Endothelial cell of umbilical vein (primary cell): ENCODE results near the gene ANGPTL7. TPM values are rescaled to one million over a fixed set of nuclear protein-coding genes. Genes with fewer than 3 reads are reported as not detected.

Source experiments
- BruUV-seq: library from RNA; stranded (reverse); fragments of 400-500 nt; replicated peaks from 2 replicates; lab custom pipeline; 2021; lab: Mats Ljungman, UMichigan
- CTCF ChIA-PET: fragments of 300-600, 350-600 bp; sonication (Branson Sonifier 250); formaldehyde crosslinking; loops from one replicate; lab custom pipeline; 2021; ENCODE audit warnings: antibody characterized with exemption, inconsistent platforms; lab: Charles Lee
- POLR2A ChIA-PET: fragments of 300-600, 350-600 bp; sonication (Branson Sonifier 250); formaldehyde crosslinking; loops from one replicate; lab custom pipeline; 2021; ENCODE audit warnings: antibody characterized with exemption, inconsistent platforms; lab: Charles Lee
- DNase-seq: peaks from one replicate; pipeline ENCODE4 v3.0.0-alpha.2; 2011; ENCODE audit warnings: low read depth, low spot score
- FAIRE-seq: peaks from 2 replicates; lab custom pipeline; 2011; peaks lifted over from hg19 to GRCh38; lab: Jason Lieb, UNC
- H2AFZ ChIP-seq: 2 replicates; pipeline ENCODE4 v1.6.0; 2012; ENCODE audit warnings: low read depth, low read length, control low read depth, inconsistent platforms
- H3K27ac ChIP-seq: 2 replicates; pipeline ENCODE4 v1.5.1; 2011; ENCODE audit warnings: low read depth, mild to moderate bottlenecking, control low read depth, low read length, moderate library complexity; ENCODE audit not compliant: insufficient read depth
- H3K27me3 ChIP-seq, 2 experiments: 2 replicates each; pipeline versions ENCODE4 v1.6.0 to v1.6.1; 2011; ENCODE audit warnings: low read length in 2 of 2, mixed read lengths in 1 of 2; ENCODE audit not compliant: control insufficient read depth in 2 of 2, insufficient read depth in 2 of 2
- H3K36me3 ChIP-seq, 2 experiments: 2 replicates in 1 of 2; 3 replicates in 1 of 2; pipeline ENCODE4 v1.5.1; 2011; ENCODE audit warnings: low read length in 2 of 2, mild to moderate bottlenecking in 1 of 2, moderate library complexity in 1 of 2; ENCODE audit not compliant: control insufficient read depth in 2 of 2, insufficient read depth in 2 of 2; ENCODE audit errors: extremely low read depth in 1 of 2
- H3K4me1 ChIP-seq: 3 replicates; pipeline ENCODE4 v1.5.1; 2011; ENCODE audit warnings: mild to moderate bottlenecking, low read length; ENCODE audit not compliant: control insufficient read depth, insufficient read depth; ENCODE audit errors: extremely low read depth
- H3K4me2 ChIP-seq: 2 replicates; pipeline ENCODE4 v1.6.1; 2011; ENCODE audit warnings: low read length, control low read depth, mixed read lengths; ENCODE audit not compliant: insufficient read depth
- H3K4me3 ChIP-seq, 3 experiments: fragments of 200-600 bp in 1 of 3; sonication (generic), shearing (Covaris generic) in 1 of 3; replicated peaks in 1 of 3; 2 replicates each; pipeline ENCODE4 v1.5.1; 2011 to 2016; ENCODE audit warnings: control low read depth in 3 of 3, low read length in 3 of 3, mild to moderate bottlenecking in 2 of 3, inconsistent platforms in 1 of 3, low read depth in 1 of 3, moderate library complexity in 1 of 3; ENCODE audit not compliant: insufficient read depth in 1 of 3
- H3K79me2 ChIP-seq: 2 replicates; pipeline ENCODE4 v1.6.0; 2012; ENCODE audit warnings: low read length, inconsistent platforms; ENCODE audit not compliant: control insufficient read depth, insufficient read depth
- H3K9ac ChIP-seq: replicated peaks from 2 replicates; pipeline ENCODE3; 2011; ENCODE audit warnings: low read length, control low read depth; ENCODE audit not compliant: insufficient read depth; ENCODE audit errors: extremely low read depth
- H3K9me1 ChIP-seq: replicated peaks from 3 replicates; pipeline ENCODE4 v1.6.0; 2011; ENCODE audit warnings: mild to moderate bottlenecking, low read length; ENCODE audit not compliant: control insufficient read depth, insufficient read depth; ENCODE audit errors: extremely low read depth
- H3K9me3 ChIP-seq: replicated peaks from 2 replicates; pipeline ENCODE4 v1.5.1; 2012; ENCODE audit warnings: low read length, inconsistent platforms; ENCODE audit not compliant: control insufficient read depth, insufficient read depth
- H4K20me1 ChIP-seq: replicated peaks from 2 replicates; pipeline ENCODE3; 2011; ENCODE audit warnings: mild to moderate bottlenecking, low read length; ENCODE audit not compliant: control insufficient read depth, insufficient read depth; ENCODE audit errors: extremely low read depth
- EZH2 ChIP-seq: IDR thresholded peaks from 2 replicates; pipeline ENCODE4 v1.6.1; 2012; ENCODE audit warnings: borderline replicate concordance, low read depth, mild to moderate bottlenecking, moderate library complexity, low read length, inconsistent platforms; ENCODE audit not compliant: severe bottlenecking
- GATA2 ChIP-seq: IDR thresholded peaks from 2 replicates; pipeline ENCODE4 v1.7.0; 2011; ENCODE audit warnings: low read depth, mild to moderate bottlenecking, moderate library complexity, mixed read lengths, low read length; ENCODE audit not compliant: insufficient read length, insufficient read depth
- MAX ChIP-seq: IDR thresholded peaks from 2 replicates; pipeline ENCODE4 v1.6.1; 2011; ENCODE audit not compliant: insufficient read depth, insufficient read length
- MYC ChIP-seq: IDR thresholded peaks from one replicate; pipeline ENCODE4 v1.6.1; 2011; ENCODE audit warnings: mild to moderate bottlenecking, low read depth, low read length
- POLR2AphosphoS5 ChIP-seq: IDR thresholded peaks from 2 replicates; pipeline ENCODE4 v1.6.1; 2012; ENCODE audit warnings: low read depth, mild to moderate bottlenecking, control low read depth, low read length, moderate library complexity; ENCODE audit not compliant: insufficient read depth
- dilution Hi-C: fragments of 300-500 bp; cut with MboI; formaldehyde crosslinking; loops from one replicate; pipeline ENCODE4 v1.15.0; 2019; ENCODE audit warnings: low sequenced_read_pairs; ENCODE audit not compliant: extremely low pct_ligation_motif_present
- intact Hi-C: fragments of 100-400 bp; cut with micrococcal nuclease; formaldehyde crosslinking; loops from one replicate; pipeline ENCODE4 v1.10.0; 2022
- polyA plus RNA-seq, 4 experiments: library from polyadenylated mRNA; depleted of rRNA in 3 of 4; stranded (reverse) in 3 of 4; unstranded in 1 of 4; fragments of >200 nt; gene quantifications; 2 replicates each; pipeline versions ENCODE4 v1.2.1 to v1.2.3, GENCODE V29; 2011 to 2012; ENCODE audit warnings: missing spikeins in 1 of 4
- total RNA-seq: library from RNA; stranded (reverse); gene quantifications from 2 replicates; pipeline ENCODE4 v1.2.3, GENCODE V29; 2021
- TF ChIP-seq, protein P1 (sequence below), 2 donors: IDR thresholded peaks; 1 replicate in 1 of 2; 2 replicates in 1 of 2; pipeline ENCODE4 v1.5.1; 2011; ENCODE audit warnings: low read length in 2 of 2, mild to moderate bottlenecking in 2 of 2, moderate library complexity in 2 of 2, control low read depth in 1 of 2, inconsistent platforms in 1 of 2, low read depth in 1 of 2; ENCODE audit not compliant: insufficient read depth in 1 of 2; ENCODE audit errors: extremely low read depth in 1 of 2

Gene ANGPTL7
- total and polyA plus RNA-seq, 2 donors (not counting 3 experiments of a cell fraction or from before 2014, with no cell fraction given) = not detected

GRCh38 chr1:11196945-11197344, 7.8 kb downstream of the ANGPTL7 start:
- dilution Hi-C loops = no loop called here
- no peaks in the 10 kb centered on the region for H4K20me1 ChIP-seq
- DNase-seq (peak; percentile 33), FAIRE-seq (no peak)
- no peak for TF ChIP-seq POLR2AphosphoS5
- TF ChIP-seq, protein P1, sequence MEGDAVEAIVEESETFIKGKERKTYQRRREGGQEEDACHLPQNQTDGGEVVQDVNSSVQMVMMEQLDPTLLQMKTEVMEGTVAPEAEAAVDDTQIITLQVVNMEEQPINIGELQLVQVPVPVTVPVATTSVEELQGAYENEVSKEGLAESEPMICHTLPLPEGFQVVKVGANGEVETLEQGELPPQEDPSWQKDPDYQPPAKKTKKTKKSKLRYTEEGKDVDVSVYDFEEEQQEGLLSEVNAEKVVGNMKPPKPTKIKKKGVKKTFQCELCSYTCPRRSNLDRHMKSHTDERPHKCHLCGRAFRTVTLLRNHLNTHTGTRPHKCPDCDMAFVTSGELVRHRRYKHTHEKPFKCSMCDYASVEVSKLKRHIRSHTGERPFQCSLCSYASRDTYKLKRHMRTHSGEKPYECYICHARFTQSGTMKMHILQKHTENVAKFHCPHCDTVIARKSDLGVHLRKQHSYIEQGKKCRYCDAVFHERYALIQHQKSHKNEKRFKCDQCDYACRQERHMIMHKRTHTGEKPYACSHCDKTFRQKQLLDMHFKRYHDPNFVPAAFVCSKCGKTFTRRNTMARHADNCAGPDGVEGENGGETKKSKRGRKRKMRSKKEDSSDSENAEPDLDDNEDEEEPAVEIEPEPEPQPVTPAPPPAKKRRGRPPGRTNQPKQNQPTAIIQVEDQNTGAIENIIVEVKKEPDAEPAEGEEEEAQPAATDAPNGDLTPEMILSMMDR (IDR thresholded peaks at IDR 0.05; ENCODE audit: extremely low read depth in 1 of 2, insufficient read depth in 1 of 2, low read depth in 1 of 2, low read length in 2 of 2) = no peak
- no peak for TF ChIP-seq MYC
- no peak for TF ChIP-seq EZH2
- ChIA-PET POLR2A (no interaction called here), CTCF (interaction anchor here (1.4 to 2.3 kb wide), 3 partner anchors 10 to 159 kb away, joined by 3 to 7 read pairs (median 4); no protein-coding TSS in a partner anchor)
- no peak overlapping the region for H3K4me3 ChIP-seq
- H3K9me3 ChIP-seq = no peaks in the 10 kb centered on the region
- H3K9me1 ChIP-seq = no peaks in the 10 kb centered on the region
- H3K9ac ChIP-seq = no peak overlapping the region
- peaks cover 4% of the 10 kb centered on the region for H3K4me1 ChIP-seq
- intact Hi-C loops = no loop called here
- no peak overlapping the region for H3K27ac ChIP-seq
- no peak overlapping the region for H3K4me2 ChIP-seq
- no peak overlapping the region for H2AFZ ChIP-seq
- no peaks in the 10 kb centered on the region for H3K27me3 ChIP-seq
- H3K79me2 ChIP-seq = no peaks in the 10 kb centered on the region
- no TSS peak for BruUV-seq
- peaks cover 6 to 19% of the 10 kb centered on the region in 2 experiments for H3K36me3 ChIP-seq

DNA sequence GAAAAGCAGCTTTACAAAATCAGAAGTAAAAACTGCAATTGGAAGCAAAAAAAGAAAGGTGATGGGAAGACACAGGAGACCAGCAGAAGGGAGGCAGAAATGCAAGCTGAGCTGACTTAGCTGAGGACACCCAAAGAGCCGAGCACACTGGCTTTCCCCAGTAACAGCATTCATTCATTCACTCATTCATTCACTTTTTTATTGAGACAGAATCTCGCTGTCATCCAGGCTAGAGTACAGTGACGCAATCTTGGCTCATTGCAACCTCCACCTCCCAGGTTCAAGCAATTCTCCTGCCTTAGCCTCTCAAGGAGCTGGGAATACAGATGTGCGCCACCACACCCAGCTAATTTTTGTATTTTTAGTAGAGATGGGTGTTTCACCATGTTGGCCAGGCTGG, 8.2 kb downstream of the ANGPTL7 start:
- intact Hi-C loops = no loop called here
- ChIA-PET CTCF (interaction anchor here (1.4 to 2.3 kb wide), 3 partner anchors 10 to 160 kb away, joined by 3 to 7 read pairs (median 4); no protein-coding TSS in a partner anchor), POLR2A (no interaction called here)
- FAIRE-seq = no peak
- Histone ChIP-seq H2AFZ (no peak overlapping the region), H3K4me1 (peaks cover 4% of the 10 kb centered on the region), H3K27me3 (no peaks in the 10 kb centered on the region), H3K27ac (no peak overlapping the region), H3K9ac (no peak overlapping the region), H3K4me2 (no peak overlapping the region), H3K9me1 (no peaks in the 10 kb centered on the region), H3K9me3 (no peaks in the 10 kb centered on the region), H3K4me3 (no peak overlapping the region), H3K36me3 (peaks cover 6 to 17% of the 10 kb centered on the region in 2 experiments), H4K20me1 (no peaks in the 10 kb centered on the region), H3K79me2 (no peaks in the 10 kb centered on the region)
- DNase-seq = no peak
- dilution Hi-C loops = no loop called here
- TF ChIP-seq GATA2 = no peak
- TF ChIP-seq MAX = no peak
- BruUV-seq = no TSS peak
